Esophagus (tissue), 2 donors: ENCODE measurements around the gene SNRNP25. TPM values are rescaled to one million over a fixed set of nuclear protein-coding genes. Genes with fewer than 3 reads are reported as not detected.

ENCODE experiments used
- H3K27ac ChIP-seq, 2 donors: one replicate each; pipeline ENCODE4 v1.5.1; 2013; ENCODE audit warnings: low read depth in 2 of 2, mild to moderate bottlenecking in 2 of 2, inconsistent platforms in 1 of 2, low read length in 1 of 2, moderate library complexity in 1 of 2
- H3K27me3 ChIP-seq, 2 donors: one replicate each; pipeline ENCODE4 v1.6.1; 2013; ENCODE audit warnings: low read length in 2 of 2, control low read depth in 1 of 2, mild to moderate bottlenecking in 1 of 2; ENCODE audit not compliant: insufficient read depth in 2 of 2, control insufficient read depth in 1 of 2
- H3K36me3 ChIP-seq, 2 donors: one replicate each; pipeline ENCODE4 v1.6.1; 2013; ENCODE audit warnings: low read length in 1 of 2; ENCODE audit not compliant: control insufficient read depth in 2 of 2, insufficient read depth in 2 of 2
- H3K4me1 ChIP-seq, 2 donors: one replicate each; pipeline ENCODE4 v1.6.1; 2013; ENCODE audit warnings: low read length in 1 of 2; ENCODE audit not compliant: control insufficient read depth in 2 of 2, insufficient read depth in 2 of 2
- H3K4me3 ChIP-seq, 2 donors: one replicate each; pipeline ENCODE4 v1.5.1; 2013; ENCODE audit warnings: low read length in 2 of 2, mild to moderate bottlenecking in 2 of 2, low read depth in 1 of 2, moderate library complexity in 1 of 2
- H3K9me3 ChIP-seq, 2 donors: one replicate each; pipeline ENCODE4 v1.6.1; 2013; ENCODE audit warnings: mild to moderate bottlenecking in 2 of 2, low read depth in 1 of 2, low read length in 1 of 2, moderate library complexity in 1 of 2; ENCODE audit not compliant: control insufficient read depth in 2 of 2, insufficient read depth in 1 of 2
- WGBS, 2 donors: extraction: QIAGEN DNeasy Blood & Tissue Kit; methylation state at CpG; one replicate each; pipeline ENCODE4 v1.1.7; 2013; 5-methylcytosine and 5-hydroxymethylcytosine counted together
- polyA plus RNA-seq, 2 donors: library from polyadenylated mRNA; stranded (reverse); fragments of 200-250 nt; gene quantifications; one replicate each; pipeline ENCODE4 v1.2.3, GENCODE V29; 2013
- donor health status: healthy with polysubstance abuse.
- donor health status: Bipolar disorder and iron deficiency.

SNRNP25 gene
- polyA plus RNA-seq, 2 donors: 18.1 to 25.6 TPM

DNA sequence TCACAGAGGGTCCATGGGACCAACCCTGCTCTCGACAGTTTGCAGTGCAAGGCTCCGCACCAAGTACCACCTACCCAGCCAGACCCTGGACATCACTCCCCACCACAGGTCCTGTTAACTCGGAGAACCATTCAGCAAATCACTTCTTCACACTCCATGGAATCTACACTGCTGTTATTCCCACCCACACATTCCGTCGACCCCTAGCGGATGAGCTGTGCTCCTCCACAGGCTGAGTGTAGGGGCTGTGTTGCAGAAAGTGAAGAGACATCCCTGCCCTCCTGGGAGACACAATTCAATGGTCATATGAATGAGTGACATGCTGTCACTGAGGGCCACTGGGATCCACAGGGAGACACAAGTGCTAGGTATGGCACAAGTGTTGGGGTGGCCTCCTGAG, 51.9 kb downstream of the SNRNP25 start:
- Histone ChIP-seq H3K27me3 (no peaks in the 10 kb centered on the region), H3K4me3 (no peak overlapping the region), H3K27ac (no peak overlapping the region), H3K36me3 (peaks cover 3 to 4% of the 10 kb centered on the region in 2 donors), H3K4me1 (no peaks in the 10 kb centered on the region), H3K9me3 (no peaks in the 10 kb centered on the region)
- 89 to 92% methylated on average over 6 of the region's 6 CpGs for WGBS, 2 donors

DNA sequence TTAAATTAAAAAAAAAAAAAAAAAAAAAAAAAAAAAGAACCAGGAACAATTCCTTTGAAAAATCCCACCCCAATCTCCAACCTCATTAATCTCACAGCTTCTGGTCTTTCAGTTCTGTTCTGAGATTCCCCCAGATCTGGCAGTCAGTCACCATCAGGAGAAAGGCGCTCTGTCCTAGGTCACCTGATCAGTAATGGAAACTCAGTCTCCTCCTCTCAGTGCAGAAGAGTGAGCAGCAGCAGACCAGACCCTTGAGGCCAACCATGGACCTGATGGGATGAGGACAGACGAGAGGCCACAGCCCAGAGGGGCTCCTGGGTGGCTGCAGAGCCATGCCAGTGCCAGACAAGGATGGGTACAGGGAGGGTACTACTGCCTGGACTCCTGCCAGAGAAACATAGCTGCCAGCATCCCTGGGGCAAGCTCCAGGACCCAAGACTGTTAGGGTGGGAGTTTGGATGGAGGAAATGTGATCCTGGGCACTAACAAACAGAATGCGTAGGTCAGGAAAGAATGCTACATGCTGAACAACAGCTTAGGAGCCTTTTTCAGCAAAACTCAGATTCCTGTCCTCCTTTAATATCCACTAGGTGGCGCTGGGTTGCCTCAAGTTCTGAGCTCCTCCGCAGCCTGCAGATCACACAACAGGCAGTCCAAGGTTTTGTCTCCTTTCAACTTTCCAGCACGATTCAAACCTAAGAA, 53.1 kb downstream of the SNRNP25 start:
- 28 to 32% methylated on average over 6 of the region's 6 CpGs for WGBS, 2 donors
- no peaks in the 10 kb centered on the region for H3K27me3 ChIP-seq
- H3K4me1 ChIP-seq: no peaks in the 10 kb centered on the region
- peaks cover 3 to 4% of the 10 kb centered on the region in 2 donors for H3K36me3 ChIP-seq
- H3K4me3 ChIP-seq: no peak overlapping the region
- no peak overlapping the region for H3K27ac ChIP-seq
- H3K9me3 ChIP-seq: no peaks in the 10 kb centered on the region

Other genes starting within 250 kb of the SNRNP25 start
- 10 to 100 TPM in 1 of 2 donors, 1 to 10 TPM in 1; 4.3 to 11.4 TPM for gene POLR3K, start 220 bp upstream of the SNRNP25 start, polyA plus RNA-seq
- 10 to 100 TPM; 36.6 to 56.0 TPM for gene RHBDF1, start 18.8 kb downstream of the SNRNP25 start, polyA plus RNA-seq
- gene MPG, start 24.4 kb downstream of the SNRNP25 start, polyA plus RNA-seq: 10 to 100 TPM; 42.3 to 45.3 TPM
- 10 to 100 TPM in 1 of 2 donors, 1 to 10 TPM in 1; 9.6 to 14.0 TPM for gene NPRL3, start 84.8 kb downstream of the SNRNP25 start, polyA plus RNA-seq
- gene HBZ, start 98.8 kb downstream of the SNRNP25 start, polyA plus RNA-seq: not detected
- not detected for gene HBM, start 112.2 kb downstream of the SNRNP25 start, polyA plus RNA-seq
- 1 to 10 TPM in 1 of 2 donors, under 1 TPM in 1; 0.49 to 1.4 TPM for gene HBA2, start 119.0 kb downstream of the SNRNP25 start, polyA plus RNA-seq
- under 1 TPM; 0.47 to 0.55 TPM for gene HBA1, start 122.9 kb downstream of the SNRNP25 start, polyA plus RNA-seq
- gene HBQ1, start 126.6 kb downstream of the SNRNP25 start, polyA plus RNA-seq: not detected
- 100 to 1,000 TPM in 1 of 2 donors, 10 to 100 TPM in 1; 37.0 to 102 TPM for gene LUC7L, start 175.6 kb downstream of the SNRNP25 start, polyA plus RNA-seq
- 10 to 100 TPM; 35.9 to 39.6 TPM for gene FAM234A, start 181.0 kb downstream of the SNRNP25 start, polyA plus RNA-seq
- 1 to 10 TPM; 6.3 to 7.9 TPM for gene RGS11, start 222.1 kb downstream of the SNRNP25 start, polyA plus RNA-seq
- under 1 TPM; 0.24 to 0.33 TPM for gene ARHGDIG, start 226.8 kb downstream of the SNRNP25 start, polyA plus RNA-seq
- gene PDIA2, start 229.3 kb downstream of the SNRNP25 start, polyA plus RNA-seq: under 1 TPM; 0.27 to 0.53 TPM